Epidermal melanocyte (primary cell): ENCODE measurements around the gene NEGR1.
"Not testable (repeated sequence)": the region's sequence is repeated elsewhere in the genome, so short reads cannot be mapped to it uniquely, and the experiment has no call there.

Experiments
- DNase-seq: peaks from one replicate; pipeline ENCODE4 v3.0.0; 2011; ENCODE audit warnings: low spot score; ENCODE audit not compliant: insufficient read length

Gene NEGR1

DNA sequence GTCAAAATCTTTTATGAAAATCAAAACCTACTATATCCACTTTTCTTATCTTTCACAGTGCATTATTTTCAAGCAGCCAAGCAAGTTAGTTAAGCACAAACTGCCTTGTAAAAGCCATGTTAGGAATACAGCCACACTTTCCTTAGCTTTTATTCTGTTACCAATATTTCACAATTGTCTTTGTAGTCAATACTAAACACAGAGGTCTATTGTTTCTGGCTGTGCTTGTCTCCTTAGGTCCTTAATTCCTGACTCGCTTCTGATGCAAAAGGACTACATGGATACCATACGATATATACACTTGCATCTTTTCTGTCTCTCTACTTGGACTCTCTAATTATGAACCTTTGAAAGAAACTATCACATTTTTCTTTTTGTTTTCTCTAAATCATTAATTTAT, 331.8 kb downstream of the NEGR1 start:
- no peak for DNase-seq

DNA sequence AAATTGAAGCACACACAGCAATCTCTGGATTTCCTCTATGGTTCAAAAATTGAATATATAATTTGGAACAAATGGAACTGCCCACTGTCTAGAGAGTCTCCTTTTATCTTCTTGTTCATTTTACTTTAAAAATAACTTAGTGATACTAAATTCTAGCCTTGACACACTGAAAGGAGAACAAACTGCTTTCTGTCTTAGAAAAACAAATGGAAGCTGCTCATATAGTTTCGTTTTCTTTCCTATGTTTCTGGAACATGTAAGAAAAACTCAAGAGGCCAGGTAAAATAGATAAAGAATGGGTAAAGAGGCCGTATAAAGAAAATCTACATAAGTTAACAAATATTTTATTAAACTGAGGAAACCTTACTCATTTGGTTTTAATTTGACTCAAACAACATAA, 332.7 kb downstream of the NEGR1 start:
- DNase-seq = no peak

DNA sequence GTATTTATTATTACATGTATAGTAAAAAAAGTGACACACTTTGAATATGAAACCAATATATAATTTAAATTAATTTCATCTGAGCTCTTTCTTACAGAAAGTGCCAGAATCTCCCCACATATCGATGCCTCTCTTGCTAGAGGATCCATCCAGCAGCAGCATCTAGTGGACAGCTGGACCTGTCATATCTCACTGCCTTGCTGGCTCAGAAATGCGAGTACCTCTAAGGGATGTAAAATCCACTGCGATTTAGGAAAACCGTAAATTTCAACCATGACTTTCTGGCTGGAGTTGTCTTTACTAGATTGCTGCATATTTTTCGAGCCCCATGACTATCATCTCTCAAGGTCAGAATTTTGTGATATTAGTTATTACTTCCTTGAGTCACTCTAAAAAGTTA, 333.8 kb downstream of the NEGR1 start:
- DNase-seq = no peak

- DNase-seq = no peak
Measured at GRCh38 chr1:71944006-71944405, 338.3 kb downstream of the NEGR1 start.

- no peak for DNase-seq
Measured at GRCh38 chr1:71940261-71940660, 342.1 kb downstream of the NEGR1 start.

- DNase-seq = no peak
Measured at GRCh38 chr1:71930511-71930910, 351.8 kb downstream of the NEGR1 start.

- no peak for DNase-seq
Measured at GRCh38 chr1:71921935-71922559, 360.3 kb downstream of the NEGR1 start.

GRCh38 chr1:71921204-71921603, 361.1 kb downstream of the NEGR1 start:
- no peak for DNase-seq

- DNase-seq = no peak
Measured at GRCh38 chr1:71920556-71920955, 361.8 kb downstream of the NEGR1 start.

- DNase-seq = no peak
Measured at GRCh38 chr1:71919811-71920509, 362.4 kb downstream of the NEGR1 start.

GRCh38 chr1:71918630-71919029, 363.7 kb downstream of the NEGR1 start:
- DNase-seq = no peak

DNA sequence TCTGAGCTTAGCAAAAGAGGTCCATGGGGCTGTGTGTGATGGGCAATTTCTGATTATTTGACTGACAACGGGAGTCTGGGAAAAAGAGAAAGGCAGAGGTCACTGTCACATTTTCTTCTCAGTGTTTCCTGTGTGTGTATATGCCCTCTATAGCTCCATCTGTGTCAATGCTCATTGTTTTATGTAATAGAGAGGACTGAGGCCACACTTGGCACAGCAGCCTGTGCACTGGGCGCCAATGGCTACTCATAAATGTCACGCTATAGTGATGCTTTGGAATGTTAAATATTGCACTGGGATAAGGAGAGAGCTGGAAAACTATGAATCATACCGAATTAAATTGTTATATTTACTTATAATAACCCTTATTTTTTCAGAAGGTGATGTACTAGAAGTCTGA, 365.4 kb downstream of the NEGR1 start:
- no peak for DNase-seq

DNA sequence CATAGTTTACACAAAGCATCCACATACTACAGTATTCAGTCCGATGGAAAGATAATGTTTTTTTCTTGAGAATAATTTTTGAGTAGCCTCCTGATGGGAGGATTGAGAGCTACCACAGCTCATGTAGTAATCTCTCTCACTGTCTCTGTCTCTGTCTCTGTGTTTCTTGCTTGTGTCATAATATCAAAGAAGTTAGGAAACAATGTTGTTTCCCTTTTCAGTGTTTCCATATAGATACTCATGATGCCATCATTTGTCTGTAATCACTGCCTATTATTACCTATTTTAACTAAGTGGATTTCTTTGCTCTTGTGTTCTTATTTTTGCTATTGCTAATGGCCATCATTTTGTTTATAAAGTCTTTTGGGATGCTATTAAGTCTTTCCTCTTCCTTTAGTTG, 367.7 kb downstream of the NEGR1 start:
- no peak for DNase-seq

GRCh38 chr1:71908871-71909390, 373.4 kb downstream of the NEGR1 start:
- DNase-seq = no peak

GRCh38 chr1:71908303-71908702, 374.0 kb downstream of the NEGR1 start:
- no peak for DNase-seq

DNA sequence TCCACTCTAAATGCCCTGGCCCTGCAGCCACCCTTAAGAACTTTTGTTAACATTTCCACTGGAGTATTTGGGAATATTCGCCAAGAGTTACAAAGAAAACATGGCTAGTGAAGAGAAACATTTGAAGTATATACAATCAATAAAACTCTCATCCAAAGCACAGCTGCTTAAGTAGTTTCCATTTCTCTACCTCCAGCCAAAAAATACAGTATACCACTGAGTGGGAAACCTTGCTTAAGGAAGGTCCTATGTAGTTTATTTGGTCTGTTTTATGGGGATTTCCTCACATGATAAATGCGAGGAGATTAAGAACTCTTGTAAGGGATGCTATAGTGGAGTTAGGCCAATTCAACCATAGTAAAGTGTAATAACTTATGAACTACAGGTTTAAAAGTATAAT, 382.5 kb downstream of the NEGR1 start:
- DNase-seq = no peak

DNA sequence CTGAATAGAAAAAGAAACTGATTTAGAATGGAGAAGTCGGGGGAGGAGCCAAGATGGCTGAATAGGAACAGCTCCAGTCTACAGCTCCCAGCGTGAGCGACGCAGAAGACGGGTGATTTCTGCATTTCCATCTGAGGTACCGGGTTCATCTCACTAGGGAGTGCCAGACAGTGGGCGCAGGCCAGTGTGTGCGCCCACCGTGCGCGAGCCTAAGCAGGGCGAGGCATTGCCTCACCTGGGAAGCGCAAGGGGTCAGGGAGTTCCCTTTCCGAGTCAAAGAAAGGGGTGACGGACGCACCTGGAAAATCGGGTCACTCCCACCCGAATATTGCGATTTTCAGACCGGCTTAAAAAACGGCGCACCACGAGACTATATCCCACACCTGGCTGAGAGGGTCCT, 394.2 kb downstream of the NEGR1 start:
- not testable (repeated sequence) for DNase-seq

DNA sequence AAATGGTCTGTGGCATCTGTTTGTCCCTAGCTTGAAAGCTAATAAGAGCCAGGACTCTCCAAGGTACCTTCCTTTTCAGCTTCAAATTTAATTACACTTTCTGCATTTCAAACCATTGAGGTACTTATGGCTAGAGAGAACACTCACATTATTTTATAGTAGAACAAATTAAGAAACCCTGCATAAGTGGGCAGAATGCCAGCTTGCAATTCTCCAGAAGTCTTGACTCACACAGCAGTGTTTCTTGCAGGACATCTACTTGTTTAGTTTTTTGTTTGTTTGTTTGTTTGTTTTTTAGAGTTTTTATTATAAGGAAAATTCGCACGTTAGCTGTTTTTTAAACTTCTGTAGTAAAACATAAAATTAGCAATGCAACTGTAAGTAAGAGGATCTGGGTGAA, 397.2 kb downstream of the NEGR1 start:
- DNase-seq = no peak

DNA sequence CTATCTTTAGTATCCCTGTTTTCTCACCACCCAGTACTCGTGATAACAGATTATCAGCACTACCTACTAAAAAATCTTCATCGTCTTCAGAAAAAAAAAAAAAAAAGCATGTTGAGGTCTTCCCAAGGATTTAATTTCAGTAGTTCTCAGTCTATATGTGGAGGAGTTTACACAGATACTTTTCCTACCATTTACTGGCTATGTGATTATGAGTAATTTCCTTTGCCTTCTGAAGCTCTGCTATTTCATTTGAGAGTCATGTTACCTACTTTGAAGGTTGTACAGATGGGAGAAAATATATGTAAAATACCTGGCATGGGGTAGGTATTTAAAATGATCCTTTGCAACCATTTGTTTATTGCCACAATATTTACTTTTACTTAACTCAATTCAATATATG, 399.7 kb downstream of the NEGR1 start:
- DNase-seq = no peak

DNA sequence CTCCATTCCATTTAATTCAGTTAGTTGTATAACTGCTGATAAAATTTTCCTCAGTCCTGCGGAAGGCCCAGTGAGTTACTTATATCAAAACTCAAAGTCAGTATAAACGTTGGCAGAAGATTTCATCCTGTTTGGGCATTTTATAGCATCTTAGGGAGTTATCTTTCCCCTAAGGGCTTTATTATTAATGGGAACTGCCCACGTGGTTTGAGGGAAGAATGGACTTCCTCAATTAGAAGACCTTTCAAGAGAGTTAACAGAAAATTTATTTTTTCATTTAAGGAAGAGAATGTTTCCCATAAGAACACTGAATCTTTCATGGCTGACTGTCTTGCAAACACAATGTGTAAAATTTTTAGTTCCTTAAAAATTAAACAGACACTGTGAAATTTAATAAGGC, 400.1 kb downstream of the NEGR1 start:
- peak; percentile 30 for DNase-seq

DNA sequence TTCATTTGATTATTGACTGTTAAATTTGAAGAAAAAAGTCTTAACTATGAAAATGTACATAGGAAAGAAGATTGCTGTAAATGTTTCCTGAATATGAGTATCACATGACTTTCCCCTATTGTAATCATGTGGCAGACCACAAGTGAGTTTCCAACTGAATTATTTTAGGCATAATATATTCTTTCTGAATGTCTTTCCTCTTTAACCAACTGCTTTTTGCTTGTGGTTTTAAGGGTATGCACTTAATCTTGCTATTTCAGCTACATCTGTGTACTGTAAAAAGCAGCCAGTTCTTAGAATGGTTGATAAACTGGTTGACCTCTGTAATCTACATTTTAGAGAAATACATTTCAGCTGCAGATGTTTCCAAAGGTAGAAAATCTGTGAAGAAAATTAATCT, 400.7 kb downstream of the NEGR1 start:
- no peak for DNase-seq

DNA sequence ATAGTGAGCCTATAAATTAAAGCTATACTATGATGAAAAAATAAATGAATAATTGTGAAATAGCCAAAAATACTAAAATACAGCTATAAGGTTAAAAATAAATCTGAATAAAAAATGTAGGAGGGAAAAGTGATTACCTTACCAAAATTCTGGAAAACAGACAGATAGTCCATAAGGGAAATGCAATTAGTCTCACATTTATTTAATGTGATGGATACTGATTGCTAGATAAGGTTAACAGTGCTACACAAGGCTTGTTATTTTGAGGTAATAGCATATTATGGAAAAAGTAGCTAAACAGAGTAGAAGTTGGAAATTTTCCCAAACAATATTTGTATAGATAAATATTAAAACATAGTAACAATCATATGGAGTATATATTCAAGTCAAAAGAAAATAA, 413.0 kb downstream of the NEGR1 start:
- no peak for DNase-seq

DNA sequence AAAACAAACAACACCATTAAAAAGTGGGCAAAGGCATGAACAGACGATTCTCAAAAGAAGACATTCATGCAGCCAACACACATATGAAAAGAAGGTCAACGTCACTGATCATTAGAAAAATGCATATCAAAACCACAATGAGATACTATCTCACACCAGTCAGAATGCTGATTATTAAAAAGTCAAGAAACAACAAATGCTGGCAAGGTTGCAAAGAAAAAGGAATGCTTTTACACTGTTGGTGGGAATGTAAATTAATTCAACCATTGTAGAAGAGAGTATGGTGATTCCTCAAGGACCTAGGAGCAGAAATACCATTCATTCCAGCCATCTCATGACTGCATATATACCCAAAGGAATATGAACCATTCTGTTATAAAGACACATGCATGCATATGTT, 419.6 kb downstream of the NEGR1 start:
- DNase-seq = no peak
